Smooth muscle cell of the brain vasculature (primary cell): Measurements from ENCODE around the gene FAT3.

Experiments used
- DNase-seq: peaks from one replicate; pipeline ENCODE4 v3.0.0-alpha.2; 2012; ENCODE audit warnings: low read depth, low spot score

FAT3 gene

GRCh38 chr11:92227959-92228935, 3.6 kb downstream of the FAT3 start:
- DNase-seq: no peak

GRCh38 chr11:92236856-92237255, 12.2 kb downstream of the FAT3 start:
- no peak for DNase-seq

GRCh38 chr11:92240916-92241315, 16.3 kb downstream of the FAT3 start:
- DNase-seq: no peak

GRCh38 chr11:92245700-92246271, 21.2 kb downstream of the FAT3 start:
- no peak for DNase-seq

DNA sequence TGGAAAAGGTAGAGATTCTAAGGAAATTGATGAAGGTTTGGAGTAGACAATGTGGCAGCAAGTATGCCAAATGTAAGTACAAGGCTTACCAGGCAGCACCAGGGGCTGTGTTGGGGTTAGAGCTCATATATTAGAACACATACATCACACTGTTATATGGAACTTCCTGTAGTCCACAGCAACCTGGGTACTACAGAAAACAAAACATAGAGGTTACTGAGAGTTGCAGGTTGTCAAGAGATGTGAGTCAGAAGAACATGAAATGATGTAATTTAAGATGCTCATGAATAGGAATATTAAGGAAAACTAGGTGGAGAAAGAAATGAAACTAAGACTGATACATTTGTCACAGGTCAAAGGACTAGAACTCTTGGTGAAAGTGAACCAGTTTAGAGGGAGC, 22.0 kb downstream of the FAT3 start:
- DNase-seq: no peak

DNA sequence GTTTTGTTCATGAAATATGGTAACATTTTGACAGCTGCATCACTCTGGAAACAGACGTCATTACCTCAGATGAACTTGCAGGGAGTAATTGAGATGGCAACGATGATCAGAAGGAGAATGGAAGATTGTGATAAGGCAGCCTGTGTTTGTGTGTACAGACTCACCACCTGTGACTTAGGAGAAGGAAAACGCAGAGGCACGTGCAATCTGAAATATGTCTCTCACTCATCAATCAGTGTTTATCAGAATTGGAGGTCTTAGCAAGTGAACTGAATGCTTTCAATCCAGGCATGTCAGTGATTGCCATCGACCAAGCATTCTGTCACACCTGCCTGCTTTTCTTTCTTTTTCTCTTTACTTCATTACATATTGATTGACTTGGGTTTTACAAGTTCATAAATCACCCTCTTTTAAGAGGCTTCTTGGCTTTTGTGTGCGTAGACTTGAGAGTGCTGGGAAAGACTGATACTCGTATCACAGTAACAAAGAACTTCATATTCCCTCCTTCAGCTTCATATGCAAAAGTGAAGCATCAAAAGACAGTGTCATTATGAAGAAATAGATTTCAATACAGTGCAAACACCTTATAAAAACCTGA, 24.6 kb downstream of the FAT3 start:
- no peak for DNase-seq

GRCh38 chr11:92251980-92252379, 27.4 kb downstream of the FAT3 start:
- DNase-seq: no peak

- no peak for DNase-seq
Observed at GRCh38 chr11:92253421-92253820, 28.8 kb downstream of the FAT3 start.

GRCh38 chr11:92253945-92254344, 29.3 kb downstream of the FAT3 start:
- DNase-seq: no peak

GRCh38 chr11:92257536-92257935, 32.9 kb downstream of the FAT3 start:
- no peak for DNase-seq

DNA sequence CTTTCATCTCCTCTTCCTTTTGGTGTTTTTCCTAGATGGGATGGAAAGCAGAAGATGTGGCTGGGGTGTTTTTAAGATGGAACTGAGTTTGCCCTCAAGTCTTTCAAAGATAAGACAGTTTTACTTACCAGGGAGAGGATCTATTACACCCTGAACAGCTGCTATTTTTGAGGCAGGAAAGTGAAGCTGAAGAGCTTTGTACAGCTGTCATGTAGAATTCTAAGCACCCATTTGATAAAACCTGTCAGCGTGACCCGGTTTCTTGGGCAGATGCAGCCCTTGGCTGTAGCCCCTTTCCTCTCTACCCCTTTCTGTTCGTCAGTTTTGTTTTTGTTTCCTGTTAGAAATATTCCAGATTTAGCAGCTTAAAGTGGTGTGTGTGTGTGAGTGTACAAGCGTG, 35.2 kb downstream of the FAT3 start:
- DNase-seq: no peak

- DNase-seq: no peak
Observed at GRCh38 chr11:92264350-92264749, 39.7 kb downstream of the FAT3 start.

GRCh38 chr11:92266806-92267205, 42.2 kb downstream of the FAT3 start:
- no peak for DNase-seq

DNA sequence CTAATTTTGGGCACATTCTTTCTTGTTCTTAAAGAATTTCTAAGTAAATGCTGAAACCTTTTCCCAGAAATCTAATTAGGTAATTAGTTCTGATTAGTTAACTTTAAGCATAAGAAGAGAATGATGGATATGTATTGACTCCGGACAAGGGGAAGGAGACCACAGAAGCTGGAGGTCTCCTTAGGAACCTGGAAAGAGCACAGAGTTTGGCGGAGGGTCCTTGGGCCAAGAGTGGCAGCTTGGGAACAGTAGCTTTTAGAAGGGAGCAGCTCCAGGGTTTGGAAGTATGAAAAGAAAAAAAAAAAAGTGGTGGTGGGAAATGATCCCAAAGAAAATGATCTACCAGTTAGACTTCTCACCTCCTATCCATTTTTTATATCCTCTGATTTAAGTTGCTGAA, 42.7 kb downstream of the FAT3 start:
- no peak for DNase-seq

GRCh38 chr11:92267968-92268367, 43.4 kb downstream of the FAT3 start:
- DNase-seq: no peak

DNA sequence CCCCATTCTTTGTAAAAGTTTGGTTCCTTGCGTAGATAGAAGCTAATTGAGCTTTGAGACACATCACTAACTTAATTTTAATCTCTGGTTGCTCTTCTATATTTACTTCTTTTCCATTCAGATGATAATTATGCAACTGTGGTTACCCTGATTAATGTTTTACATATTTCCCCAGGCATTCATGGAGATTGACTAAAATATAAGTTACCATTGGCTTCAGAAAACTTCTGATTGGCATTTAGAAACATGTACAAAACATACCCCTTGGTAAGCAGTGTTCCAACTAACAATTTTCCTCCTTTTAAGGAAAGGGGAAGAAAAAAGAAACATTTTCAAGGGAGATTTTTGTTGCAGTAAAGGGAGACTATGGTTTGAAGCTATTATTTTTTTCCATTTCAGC, 43.9 kb downstream of the FAT3 start:
- no peak for DNase-seq

GRCh38 chr11:92269021-92269420, 44.4 kb downstream of the FAT3 start:
- DNase-seq: no peak

GRCh38 chr11:92269841-92270240, 45.2 kb downstream of the FAT3 start:
- DNase-seq: no peak

DNA sequence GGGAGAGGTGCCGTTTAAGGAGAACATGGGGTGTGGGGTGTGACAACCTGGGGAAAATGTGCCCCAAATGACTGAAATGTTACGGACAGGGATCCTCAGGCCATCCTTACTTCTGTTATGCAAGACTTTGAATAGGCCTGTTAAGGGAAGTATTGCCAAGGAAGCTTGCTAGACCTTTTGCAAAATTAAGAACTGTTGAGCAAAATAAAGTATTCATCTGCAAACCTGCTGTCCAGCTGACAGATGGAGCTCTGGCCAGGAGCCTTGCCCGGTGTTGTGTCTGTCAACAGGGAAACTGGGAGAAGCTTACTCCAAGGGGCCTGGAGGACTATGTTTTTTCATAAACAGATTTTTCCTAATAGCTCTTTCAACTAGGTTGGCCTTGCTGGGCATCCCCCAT, 48.0 kb downstream of the FAT3 start:
- no peak for DNase-seq
